ENCODE measurements around the gene PCDHAC1.

The PCDHAC1 gene

DNA sequence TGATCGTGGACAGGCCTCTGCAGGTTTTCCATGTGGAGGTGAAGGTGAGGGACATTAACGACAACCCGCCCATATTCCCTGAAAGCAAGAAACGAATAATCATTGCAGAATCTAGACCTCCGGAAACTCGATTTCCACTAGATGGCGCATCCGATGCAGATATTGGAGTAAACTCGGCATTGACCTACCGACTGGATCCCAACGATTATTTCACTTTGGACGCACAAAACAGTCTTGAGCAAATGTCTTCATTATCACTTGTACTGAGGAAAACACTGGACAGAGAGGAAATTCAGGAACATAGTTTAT lies 43.6 kb upstream of the PCDHAC1 start:
- no peaks in the 10 kb centered on the region for H3K36me3 ChIP-seq (ENCODE audit: low read depth)
- H3K4me1 ChIP-seq (ENCODE audit: insufficient read depth, poor library complexity, severe bottlenecking), result no peaks in the 10 kb centered on the region
- peaks cover 28% of the 10 kb centered on the region for H3K27me3 ChIP-seq (ENCODE audit: insufficient read depth, poor library complexity, severe bottlenecking)
- no peak for ATAC-seq (ENCODE audit: low read depth)
- no peak for DNase-seq (ENCODE audit: low spot score)
- peak overlapping the region; percentile 17 for H3K4me3 ChIP-seq (ENCODE audit: severe bottlenecking)
- TF ChIP-seq, protein P1, sequence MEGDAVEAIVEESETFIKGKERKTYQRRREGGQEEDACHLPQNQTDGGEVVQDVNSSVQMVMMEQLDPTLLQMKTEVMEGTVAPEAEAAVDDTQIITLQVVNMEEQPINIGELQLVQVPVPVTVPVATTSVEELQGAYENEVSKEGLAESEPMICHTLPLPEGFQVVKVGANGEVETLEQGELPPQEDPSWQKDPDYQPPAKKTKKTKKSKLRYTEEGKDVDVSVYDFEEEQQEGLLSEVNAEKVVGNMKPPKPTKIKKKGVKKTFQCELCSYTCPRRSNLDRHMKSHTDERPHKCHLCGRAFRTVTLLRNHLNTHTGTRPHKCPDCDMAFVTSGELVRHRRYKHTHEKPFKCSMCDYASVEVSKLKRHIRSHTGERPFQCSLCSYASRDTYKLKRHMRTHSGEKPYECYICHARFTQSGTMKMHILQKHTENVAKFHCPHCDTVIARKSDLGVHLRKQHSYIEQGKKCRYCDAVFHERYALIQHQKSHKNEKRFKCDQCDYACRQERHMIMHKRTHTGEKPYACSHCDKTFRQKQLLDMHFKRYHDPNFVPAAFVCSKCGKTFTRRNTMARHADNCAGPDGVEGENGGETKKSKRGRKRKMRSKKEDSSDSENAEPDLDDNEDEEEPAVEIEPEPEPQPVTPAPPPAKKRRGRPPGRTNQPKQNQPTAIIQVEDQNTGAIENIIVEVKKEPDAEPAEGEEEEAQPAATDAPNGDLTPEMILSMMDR (IDR thresholded peaks at IDR 0.05; ENCODE audit: poor library complexity, severe bottlenecking), result no peak
- no peaks in the 10 kb centered on the region for H3K9me3 ChIP-seq (ENCODE audit: severe bottlenecking)
- H3K27ac ChIP-seq (ENCODE audit: poor library complexity, severe bottlenecking), result no peak overlapping the region

DNA sequence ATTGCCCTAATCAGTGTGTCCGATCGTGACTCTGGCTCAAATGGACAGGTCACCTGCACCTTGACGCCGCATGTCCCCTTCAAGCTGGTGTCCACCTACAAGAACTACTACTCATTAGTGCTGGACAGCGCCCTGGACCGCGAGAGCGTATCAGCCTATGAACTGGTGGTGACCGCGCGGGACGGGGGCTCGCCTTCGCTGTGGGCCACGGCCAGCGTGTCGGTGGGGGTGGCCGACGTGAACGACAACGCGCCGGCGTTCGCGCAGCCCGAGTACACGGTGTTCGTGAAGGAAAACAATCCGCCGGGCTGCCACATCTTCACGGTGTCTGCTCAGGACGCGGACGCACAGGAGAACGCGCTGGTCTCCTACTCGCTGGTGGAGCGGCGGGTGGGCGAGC lies 42.7 kb upstream of the PCDHAC1 start:
- no peak for ATAC-seq (ENCODE audit: low read depth)

DNA sequence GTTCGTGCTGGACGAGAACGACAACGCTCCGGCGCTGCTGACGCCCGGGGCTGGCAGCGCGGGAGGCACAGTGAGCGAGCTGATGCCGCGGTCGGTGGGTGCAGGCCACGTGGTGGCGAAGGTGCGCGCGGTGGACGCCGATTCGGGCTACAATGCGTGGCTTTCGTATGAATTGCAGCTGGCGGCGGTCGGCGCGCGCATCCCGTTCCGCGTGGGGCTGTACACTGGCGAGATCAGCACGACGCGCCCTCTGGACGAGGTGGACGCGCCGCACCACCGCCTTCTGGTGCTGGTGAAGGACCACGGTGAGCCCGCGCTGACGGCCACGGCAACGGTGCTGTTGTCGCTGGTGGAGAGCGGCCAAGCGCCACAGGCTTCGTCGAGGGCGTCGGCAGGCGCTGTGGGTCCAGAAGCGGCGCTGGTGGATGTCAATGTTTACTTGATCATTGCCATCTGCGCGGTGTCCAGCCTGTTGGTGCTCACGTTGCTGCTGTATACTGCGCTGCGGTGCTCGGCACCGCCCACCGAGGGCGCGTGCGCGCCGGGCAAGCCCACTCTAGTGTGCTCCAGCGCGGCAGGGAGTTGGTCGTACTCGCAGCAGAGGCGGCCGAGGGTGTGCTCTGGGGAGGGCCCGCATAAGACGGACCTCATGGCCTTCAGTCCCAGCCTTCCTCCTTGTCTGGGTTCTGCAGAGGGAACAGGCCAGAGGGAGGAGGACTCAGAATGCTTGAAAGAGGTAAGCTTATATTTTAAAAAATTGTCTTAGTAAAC lies 42.0 kb upstream of the PCDHAC1 start:
- Histone ChIP-seq H3K4me3 (ENCODE audit: severe bottlenecking) (no peak overlapping the region), H3K4me1 (ENCODE audit: insufficient read depth, poor library complexity, severe bottlenecking) (no peaks in the 10 kb centered on the region), H3K27ac (ENCODE audit: poor library complexity, severe bottlenecking) (no peak overlapping the region), H3K36me3 (ENCODE audit: low read depth) (no peaks in the 10 kb centered on the region), H3K27me3 (ENCODE audit: insufficient read depth, poor library complexity, severe bottlenecking) (peaks cover 35% of the 10 kb centered on the region), H3K9me3 (ENCODE audit: severe bottlenecking) (no peaks in the 10 kb centered on the region)
- DNase-seq (ENCODE audit: low spot score) (peak; percentile 61), ATAC-seq (ENCODE audit: low read depth) (no peak)
- TF ChIP-seq, protein P1 (IDR thresholded peaks at IDR 0.05; ENCODE audit: poor library complexity, severe bottlenecking), result no peak

More for the DNA sequence above, 42.7 kb upstream of the PCDHAC1 start:
- DNase-seq (ENCODE audit: low spot score), result peak; percentile 60
- Histone ChIP-seq H3K4me3 (ENCODE audit: severe bottlenecking) (no peak overlapping the region), H3K4me1 (ENCODE audit: insufficient read depth, poor library complexity, severe bottlenecking) (no peaks in the 10 kb centered on the region), H3K9me3 (ENCODE audit: severe bottlenecking) (no peaks in the 10 kb centered on the region), H3K27ac (ENCODE audit: poor library complexity, severe bottlenecking) (no peak overlapping the region), H3K27me3 (ENCODE audit: insufficient read depth, poor library complexity, severe bottlenecking) (peaks cover 28% of the 10 kb centered on the region), H3K36me3 (ENCODE audit: low read depth) (no peaks in the 10 kb centered on the region)
- TF ChIP-seq, protein P1 (IDR thresholded peaks at IDR 0.05; ENCODE audit: poor library complexity, severe bottlenecking), result no peak

DNA sequence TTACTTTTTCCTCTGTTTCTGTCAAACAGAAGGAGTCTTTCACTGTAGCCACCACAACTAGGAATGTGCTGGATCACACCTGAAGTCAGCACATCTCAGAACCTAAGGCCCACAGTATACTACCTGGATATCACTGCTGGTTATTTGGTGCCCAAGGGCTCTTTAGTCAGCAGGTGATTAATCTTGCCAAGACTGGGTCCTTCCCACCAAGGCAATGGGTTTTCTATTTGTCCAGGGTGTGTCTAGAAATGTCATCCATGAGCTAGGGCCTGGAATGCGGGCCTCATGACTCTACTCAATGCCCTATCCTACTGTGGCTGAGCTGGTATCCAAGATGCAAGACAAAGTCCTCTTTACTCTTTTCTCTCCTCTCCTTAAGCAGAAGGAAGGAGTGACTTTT lies 9.8 kb upstream of the PCDHAC1 start:
- no peaks in the 10 kb centered on the region for H3K36me3 ChIP-seq (ENCODE audit: low read depth)
- H3K27me3 ChIP-seq (ENCODE audit: insufficient read depth, poor library complexity, severe bottlenecking), result peaks cover 4% of the 10 kb centered on the region
- TF ChIP-seq, protein P1 (IDR thresholded peaks at IDR 0.05; ENCODE audit: poor library complexity, severe bottlenecking), result no peak
- peak; percentile 35; the same call in 2 of the 3 replicates for ATAC-seq (ENCODE audit: low read depth)
- no peak overlapping the region for H3K27ac ChIP-seq (ENCODE audit: poor library complexity, severe bottlenecking)
- H3K9me3 ChIP-seq (ENCODE audit: severe bottlenecking), result no peaks in the 10 kb centered on the region
- no peak for DNase-seq (ENCODE audit: low spot score)
- H3K4me1 ChIP-seq (ENCODE audit: insufficient read depth, poor library complexity, severe bottlenecking), result no peaks in the 10 kb centered on the region
- no peak overlapping the region for H3K4me3 ChIP-seq (ENCODE audit: severe bottlenecking)

DNA sequence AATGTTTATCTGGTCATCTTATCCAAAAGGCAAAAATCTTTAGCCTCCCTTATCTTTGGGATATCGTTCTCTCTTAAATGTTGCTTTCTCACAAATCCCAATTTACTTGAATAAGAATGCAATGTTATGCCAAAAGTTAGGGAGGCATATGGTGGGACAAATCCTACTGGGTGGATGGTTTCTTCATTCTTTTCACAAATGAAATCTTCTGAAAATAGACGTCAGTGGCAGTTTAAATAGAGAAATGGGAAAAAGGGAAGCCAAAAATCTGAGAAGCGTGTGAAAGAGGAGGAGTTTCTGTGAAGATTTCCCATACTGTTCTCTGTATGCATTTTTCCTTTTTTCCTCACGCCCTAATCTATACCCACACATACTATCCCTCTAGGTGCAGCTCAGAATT lies 2.5 kb upstream of the PCDHAC1 start:
- DNase-seq (ENCODE audit: low spot score), result no peak
- H3K4me1 ChIP-seq (ENCODE audit: insufficient read depth, poor library complexity, severe bottlenecking), result no peaks in the 10 kb centered on the region
- H3K4me3 ChIP-seq (ENCODE audit: severe bottlenecking), result no peak overlapping the region
- TF ChIP-seq, protein P1 (IDR thresholded peaks at IDR 0.05; ENCODE audit: poor library complexity, severe bottlenecking), result no peak
- peaks cover 6% of the 10 kb centered on the region for H3K27me3 ChIP-seq (ENCODE audit: insufficient read depth, poor library complexity, severe bottlenecking)
- H3K36me3 ChIP-seq (ENCODE audit: low read depth), result no peaks in the 10 kb centered on the region
- ATAC-seq (ENCODE audit: low read depth), result no peak
- H3K27ac ChIP-seq (ENCODE audit: poor library complexity, severe bottlenecking), result no peak overlapping the region
- no peaks in the 10 kb centered on the region for H3K9me3 ChIP-seq (ENCODE audit: severe bottlenecking)

All from RWPE2 (cell line).